A673 (cell line): ENCODE measurements around the gene ITIH1. TPM values are rescaled to one million over a fixed set of nuclear protein-coding genes. Genes with fewer than 3 reads are reported as not detected.

Experiments
- BruUV-seq: library from RNA; stranded (reverse); fragments of 400-500 nt; replicated peaks from 2 replicates; lab custom pipeline; 2021; lab: Mats Ljungman, UMichigan
- CTCF ChIA-PET: fragments of 300-600 bp; sonication (Branson Sonifier 250); formaldehyde crosslinking; loops from one replicate; lab custom pipeline; 2022; ENCODE audit warnings: antibody characterized with exemption; lab: Charles Lee
- POLR2A ChIA-PET: fragments of 300-600 bp; sonication (Branson Sonifier 250); formaldehyde crosslinking; loops from one replicate; lab custom pipeline; 2022; ENCODE audit warnings: antibody characterized with exemption; ENCODE audit not compliant: low non-redundant PET; lab: Charles Lee
- DNase-seq: peaks from one replicate; pipeline ENCODE4 v3.0.0-alpha.2; 2015; ENCODE audit warnings: low spot score
- H3K27ac ChIP-seq: fragments of 200-600 bp; sonication (generic); 2 replicates; pipeline ENCODE4 v1.5.1; 2016; ENCODE audit warnings: mixed run types, low read depth, mild to moderate bottlenecking, mixed read lengths, antibody characterized with exemption, low read length; ENCODE audit not compliant: poor library complexity, severe bottlenecking
- H3K27me3 ChIP-seq: fragments of 200-600 bp; sonication (generic); replicated peaks from 2 replicates; pipeline ENCODE4 v1.6.1; 2017; ENCODE audit warnings: mixed run types, low read depth, mild to moderate bottlenecking, mixed read lengths, antibody characterized with exemption, low read length; ENCODE audit not compliant: insufficient read depth, poor library complexity
- H3K36me3 ChIP-seq: fragments of 200-600 bp; sonication (generic); 2 replicates; pipeline ENCODE4 v1.6.1; 2016; ENCODE audit warnings: mixed run types, mild to moderate bottlenecking, mixed read lengths, antibody characterized with exemption, low read length; ENCODE audit not compliant: insufficient read depth, poor library complexity, severe bottlenecking
- H3K4me1 ChIP-seq: fragments of 200-600 bp; sonication (generic); 2 replicates; pipeline ENCODE4 v1.6.1; 2017; ENCODE audit warnings: mixed run types, mild to moderate bottlenecking, mixed read lengths, antibody characterized with exemption, low read length; ENCODE audit not compliant: insufficient read depth, poor library complexity, severe bottlenecking
- H3K4me3 ChIP-seq: fragments of 200-600 bp; sonication (generic); 2 replicates; pipeline ENCODE4 v1.5.1; 2016; ENCODE audit warnings: low read depth, mixed run types, mild to moderate bottlenecking, mixed read lengths, low read length; ENCODE audit not compliant: poor library complexity, severe bottlenecking
- H3K9me3 ChIP-seq: fragments of 200-600 bp; sonication (generic); 2 replicates; pipeline ENCODE4 v1.6.1; 2016; ENCODE audit warnings: mixed run types, low read depth, mild to moderate bottlenecking, mixed read lengths, antibody characterized with exemption, low read length; ENCODE audit not compliant: poor library complexity, severe bottlenecking
- CTCF ChIP-seq: fragments of 300-800, 200-600 bp; sonication (generic); conservative IDR thresholded peaks from 2 replicates; pipeline ENCODE4 v1.5.1; 2017; ENCODE audit warnings: low read depth, mild to moderate bottlenecking, antibody characterized with exemption, low read length, moderate library complexity, mixed read lengths
- EZH2 ChIP-seq: fragments of 200-600 bp; sonication (generic); IDR thresholded peaks from 2 replicates; pipeline ENCODE4 v1.6.1; 2017; ENCODE audit warnings: borderline replicate concordance, low read depth, mild to moderate bottlenecking, mixed read lengths, antibody characterized with exemption, low read length; ENCODE audit not compliant: poor library complexity, severe bottlenecking
- intact Hi-C: fragments of 100-400 bp; cut with micrococcal nuclease; formaldehyde crosslinking; loops from one replicate; pipeline ENCODE4 v1.10.0; 2022; ENCODE audit not compliant: unreplicated experiment
- total RNA-seq: library from RNA; stranded (reverse); gene quantifications from 2 replicates; pipeline ENCODE4 v1.2.3, GENCODE V29; 2021

ITIH1 gene
- total RNA-seq, 1 experiment from 2014 or later, result not detected

DNA sequence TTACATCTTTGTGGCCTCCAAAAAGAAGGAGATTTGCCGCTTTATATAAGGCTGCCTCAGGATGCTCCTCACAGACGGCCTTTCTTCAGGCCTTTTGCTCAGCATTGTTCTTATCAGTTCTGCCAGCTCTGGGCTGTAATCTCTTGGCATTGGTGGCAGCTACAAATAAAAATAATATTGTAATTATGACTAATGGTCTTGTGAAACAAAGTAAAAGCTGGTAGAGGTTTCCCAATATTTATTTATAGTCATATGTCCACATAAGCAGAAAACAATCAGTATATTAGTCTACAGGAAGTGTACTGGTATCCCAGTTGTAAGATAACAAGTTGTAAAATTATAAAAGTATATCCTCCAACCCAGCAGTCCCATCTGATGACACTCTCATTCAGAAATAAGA is 13.9 kb upstream of the ITIH1 start:
- CTCF ChIA-PET, result interaction anchor here (0.5 kb wide), 1 partner anchor 348 kb away, joined by 5 read pairs; no protein-coding TSS in a partner anchor

DNA sequence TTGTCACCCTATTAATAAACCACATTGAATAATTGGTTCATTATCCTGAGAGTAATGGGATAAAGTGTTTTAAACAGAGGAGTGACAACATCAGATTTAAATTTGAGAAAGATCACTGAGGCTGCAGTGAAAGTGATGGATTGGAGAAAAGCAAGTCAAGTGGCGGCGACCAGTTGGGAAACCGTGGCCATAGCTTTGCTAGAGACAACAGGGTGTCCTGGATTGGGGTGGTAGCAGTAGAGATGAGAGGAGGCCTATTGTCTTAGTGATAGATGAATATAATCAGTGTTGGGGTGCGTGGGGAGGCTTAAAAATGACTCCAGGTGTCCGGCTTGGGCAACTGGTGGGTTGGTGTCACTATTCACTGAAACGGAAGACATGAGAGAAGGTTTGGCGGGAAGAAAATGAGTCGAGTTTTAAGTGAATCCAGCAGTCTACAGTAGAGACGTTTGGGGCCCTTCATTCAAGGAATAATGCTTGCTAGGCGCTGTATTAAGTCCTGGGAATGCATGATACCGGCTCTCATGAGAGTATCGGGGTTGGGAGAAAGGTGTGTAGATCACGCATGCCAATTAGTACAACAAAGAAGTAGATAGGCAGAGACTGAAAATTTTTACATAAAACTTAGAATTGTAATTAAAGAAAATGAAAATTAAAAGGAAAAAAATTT is 7.5 kb upstream of the ITIH1 start:
- no peaks in the 10 kb centered on the region for H3K9me3 ChIP-seq
- H3K4me3 ChIP-seq, result peak overlapping the region; percentile 70
- H3K36me3 ChIP-seq, result peaks cover 3% of the 10 kb centered on the region
- peak overlapping the region; percentile 71 for H3K27ac ChIP-seq
- no peaks in the 10 kb centered on the region for H3K27me3 ChIP-seq
- intact Hi-C loops, result no loop called here
- no peaks in the 10 kb centered on the region for H3K4me1 ChIP-seq
- no peak for TF ChIP-seq EZH2
- no peak for TF ChIP-seq CTCF
- DNase-seq, result peak; percentile 1
- POLR2A ChIA-PET, result no interaction called here
- BruUV-seq, result no TSS peak
- CTCF ChIA-PET, result no interaction called here

More for the DNA sequence above, 13.9 kb upstream of the ITIH1 start:
- peaks cover 25% of the 10 kb centered on the region for H3K36me3 ChIP-seq
- no peak overlapping the region for H3K27ac ChIP-seq
- POLR2A ChIA-PET, result no interaction called here
- H3K9me3 ChIP-seq, result no peaks in the 10 kb centered on the region
- no peak for DNase-seq
- H3K4me1 ChIP-seq, result no peaks in the 10 kb centered on the region
- H3K27me3 ChIP-seq, result no peaks in the 10 kb centered on the region
- no TSS peak for BruUV-seq
- H3K4me3 ChIP-seq, result no peak overlapping the region
- TF ChIP-seq EZH2 (no peak), CTCF (no peak)
- intact Hi-C loops, result no loop called here

DNA sequence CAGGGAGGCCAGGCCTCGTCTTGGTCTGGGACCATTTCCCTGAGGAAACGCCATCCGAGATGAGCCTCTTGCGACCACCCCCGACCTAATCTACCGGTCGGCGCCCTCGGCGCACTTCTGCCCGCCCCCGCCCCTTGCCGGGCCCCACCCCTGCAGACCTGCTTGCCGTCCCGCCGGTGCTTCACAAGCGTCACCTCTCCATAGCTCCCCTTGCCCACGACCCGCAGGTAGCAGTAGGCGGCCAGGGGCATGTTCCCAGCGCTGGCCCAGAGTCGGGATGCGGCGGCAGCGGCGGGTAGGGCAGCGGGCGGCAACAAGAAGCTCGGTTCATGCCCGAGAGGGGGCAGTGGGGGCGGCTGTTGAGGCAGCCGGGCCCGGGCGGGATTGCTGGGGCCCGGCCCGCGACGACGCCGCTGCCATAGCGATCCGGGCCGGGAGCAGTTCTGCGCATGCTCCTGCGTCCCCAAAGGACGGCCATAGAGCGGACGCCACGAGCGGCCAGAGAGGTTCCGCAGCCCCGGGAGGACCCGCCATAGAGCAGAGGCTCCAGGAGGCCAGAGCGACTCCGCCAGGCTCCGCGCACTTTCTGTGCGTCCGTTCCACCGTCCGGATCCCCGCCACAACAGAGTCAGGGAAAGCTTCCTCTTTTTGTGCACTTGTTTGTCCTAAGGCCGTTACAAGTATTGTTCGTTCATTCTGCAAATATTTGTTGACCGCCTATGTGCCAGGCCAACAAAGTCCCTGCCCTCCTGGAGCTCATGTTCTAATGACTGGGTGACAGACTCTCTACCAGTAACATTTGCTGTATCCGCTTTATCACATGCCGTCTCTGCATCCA is 6.7 kb upstream of the ITIH1 start, which contains the start of gene NEK4:
Gene NEK4, minus strand, starts transcription at position 445 of the 838 bp plus-strand sequence. Its CDS starts 194 bp downstream, at position 251.
- no TSS peak for BruUV-seq
- intact Hi-C loops, result no loop called here
- CTCF ChIA-PET, result no interaction called here
- H3K4me1 ChIP-seq, result no peaks in the 10 kb centered on the region
- peak; percentile 86 for DNase-seq
- no peaks in the 10 kb centered on the region for H3K27me3 ChIP-seq
- peak within 1 kb of the TSS; percentile 70 for H3K4me3 ChIP-seq
- no peaks in the 10 kb centered on the region for H3K36me3 ChIP-seq
- TF ChIP-seq CTCF (no peak), EZH2 (no peak)
- H3K27ac ChIP-seq, result peak within 1 kb of the TSS; percentile 71
- H3K9me3 ChIP-seq, result no peaks in the 10 kb centered on the region
- POLR2A ChIA-PET, result no interaction called here
